Gastrocnemius medialis (tissue), 4 donors: Measurements from ENCODE around the gene SLX4.

Experiments
- CTCF ChIP-seq, 5 experiments: fragments of 450-650 bp in 3 of 5; fragments of 200-600 bp in 2 of 5; sonication (generic) in 2 of 5; IDR thresholded peaks in 4 of 5; conservative IDR thresholded peaks in 1 of 5; 1 replicate in 4 of 5; 2 replicates in 1 of 5; pipeline ENCODE4 v1.5.1; 2016 to 2019; ENCODE audit warnings: antibody characterized with exemption in 5 of 5, mild to moderate bottlenecking in 3 of 5, moderate library complexity in 3 of 5
- POLR2A ChIP-seq, 2 donors: fragments of 450-650 bp; IDR thresholded peaks; one replicate each; pipeline ENCODE4 v1.6.1; 2017; ENCODE audit warnings: antibody characterized with exemption in 2 of 2, mild to moderate bottlenecking in 2 of 2, moderate library complexity in 2 of 2

GRCh38 chr16:3578610-3579551 lies 32.5 kb downstream of the SLX4 start:
- TF ChIP-seq POLR2A (IDR thresholded peaks at IDR 0.05), result no peak
- TF ChIP-seq CTCF (IDR thresholded peaks at IDR 0.05 in 4 of 5, conservative IDR thresholded peaks at IDR 0.05 in 1 of 5), result no peak
